Activated effector memory CD4-positive, alpha-beta T cell treated with anti-CD3 and anti-CD28 coated beads, Interleukin-2, amount 50 U/mL, for 16 hours (primary cell): ENCODE data around the gene SDF2L1.
"Not testable (repeated sequence)": the region's sequence is repeated elsewhere in the genome, so short reads cannot be mapped to it uniquely, and the experiment has no call there.

Experiments used
- DNase-seq: peaks from one replicate; pipeline ENCODE4 v3.0.0-alpha.2; 2020

SDF2L1 gene

DNA sequence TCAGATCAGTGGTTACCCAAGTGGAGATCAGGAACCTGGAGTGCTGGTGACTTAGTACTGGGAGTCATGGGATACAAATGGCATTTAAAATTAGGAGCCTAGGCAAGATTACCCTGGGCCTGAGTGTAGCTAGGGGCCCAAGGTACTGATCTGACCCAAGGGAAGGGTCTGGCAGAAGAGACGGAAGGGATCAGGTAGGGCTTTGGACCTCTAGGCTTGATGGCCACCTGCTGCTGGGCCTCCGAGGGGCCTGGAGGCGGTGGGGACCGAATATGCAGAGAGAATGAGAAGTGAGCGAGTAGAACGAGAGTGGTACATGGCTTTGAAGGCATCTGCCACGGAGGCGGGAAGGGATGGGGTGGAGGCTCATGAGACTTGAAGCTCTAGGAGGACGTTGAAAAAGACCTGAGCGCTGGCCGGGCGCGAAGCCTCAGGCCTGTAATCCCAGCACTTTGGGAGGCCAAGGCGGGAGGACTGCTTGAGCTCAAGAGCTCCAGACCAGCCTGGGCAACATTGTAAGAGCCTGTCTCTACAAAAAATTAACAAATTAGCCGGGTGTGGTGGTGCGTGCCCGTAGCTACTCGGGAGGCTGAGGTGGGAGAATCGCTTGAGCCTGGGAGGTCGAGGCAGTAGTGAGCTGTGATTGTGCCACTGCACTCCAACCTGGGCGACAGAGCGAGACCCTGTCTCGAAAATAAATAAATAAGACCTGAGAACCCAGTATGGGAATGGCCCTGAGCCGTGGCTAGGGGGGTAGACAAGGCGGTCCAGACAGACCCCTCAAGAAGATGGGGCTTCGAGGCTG, 23.1 kb downstream of the SDF2L1 start:
- DNase-seq = no peak

- DNase-seq = no peak
Measured at GRCh38 chr22:21666786-21667185, 24.7 kb downstream of the SDF2L1 start.

- no peak for DNase-seq
Measured at GRCh38 chr22:21669026-21669425, 26.9 kb downstream of the SDF2L1 start.

- no peak for DNase-seq
Measured at GRCh38 chr22:21672107-21672629, 30.1 kb downstream of the SDF2L1 start.

DNA sequence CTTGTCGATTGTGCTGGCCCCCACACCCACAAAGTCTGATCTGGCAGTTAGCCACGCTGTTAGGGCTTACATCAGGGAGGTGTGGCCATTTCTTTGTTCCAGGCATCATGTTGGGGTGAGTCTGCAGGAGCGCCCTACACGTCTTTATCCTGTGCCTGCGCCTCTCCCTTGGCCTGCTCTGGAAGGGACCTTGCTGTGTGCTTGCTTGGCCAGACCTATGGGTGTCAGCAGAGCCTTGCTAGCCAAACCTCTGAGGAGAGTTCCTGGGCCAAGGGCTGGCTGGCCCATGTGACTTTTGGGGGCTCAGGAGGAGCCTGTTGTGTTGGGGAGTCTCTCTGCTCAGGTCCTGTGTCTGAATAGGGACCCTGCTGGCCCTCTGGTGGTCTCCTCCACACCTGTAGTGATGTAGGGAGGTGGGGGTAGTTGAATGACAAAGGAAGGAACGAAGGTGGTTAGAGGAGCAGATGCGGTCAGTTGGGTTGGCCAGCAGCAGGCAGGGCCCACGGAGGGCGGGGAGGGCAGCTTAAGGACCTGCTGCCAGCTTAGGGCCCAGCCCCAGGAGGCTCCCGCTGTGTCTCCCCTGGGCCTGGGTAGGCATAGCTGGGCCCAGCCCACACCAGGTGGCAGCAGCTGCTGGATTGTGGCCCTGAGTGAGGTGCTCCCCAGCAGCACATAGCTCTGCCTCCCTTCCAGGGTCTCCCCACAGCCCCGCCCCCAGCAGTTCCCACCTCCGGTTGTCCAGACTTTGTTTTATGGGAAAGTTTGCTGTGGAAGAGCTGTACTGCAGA, 31.6 kb downstream of the SDF2L1 start:
- DNase-seq = no peak

GRCh38 chr22:21674638-21675245, 32.6 kb downstream of the SDF2L1 start:
- DNase-seq = no peak

DNA sequence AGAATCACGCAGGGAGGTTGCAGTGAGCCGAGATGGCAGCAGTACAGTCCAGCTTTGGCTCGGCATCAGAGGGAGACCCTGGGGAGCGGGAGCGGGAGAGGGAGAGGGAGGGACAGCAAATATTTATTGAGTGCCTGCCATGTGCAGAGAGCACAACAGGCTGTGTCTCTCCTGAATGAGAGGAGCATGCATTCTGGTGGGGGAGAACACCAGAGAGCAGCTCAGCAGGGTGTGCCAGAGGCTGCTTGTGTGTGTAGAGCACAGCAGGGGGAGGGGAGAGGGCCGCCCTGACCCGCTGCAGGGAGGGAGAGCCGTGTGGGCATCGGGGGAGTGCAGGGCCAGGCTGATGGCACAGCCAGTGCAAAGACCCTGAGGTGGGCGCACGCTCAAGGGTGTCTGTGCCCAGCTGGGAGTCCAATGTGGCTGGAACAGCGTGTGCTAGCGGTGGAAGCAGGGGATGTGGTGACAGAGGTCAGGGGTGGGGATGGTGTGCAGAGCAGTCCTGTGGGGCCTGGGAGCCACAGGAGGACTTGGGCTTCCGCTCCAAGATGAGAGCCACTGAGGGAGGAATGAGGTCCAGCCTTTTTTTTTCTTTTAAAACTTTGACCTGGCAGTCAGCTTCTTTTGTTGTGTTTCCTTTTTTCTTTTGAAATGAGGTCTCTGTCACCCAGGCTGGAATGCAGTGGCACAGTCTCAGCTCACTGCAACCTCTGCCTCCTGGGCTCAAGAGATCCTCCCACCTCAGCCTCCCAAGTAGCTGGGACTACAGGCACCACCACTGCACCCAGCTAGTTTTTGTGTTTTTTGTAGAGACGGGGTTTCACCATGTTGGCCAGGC, 35.7 kb downstream of the SDF2L1 start:
- no peak for DNase-seq

GRCh38 chr22:21678842-21679241, 36.7 kb downstream of the SDF2L1 start:
- DNase-seq = not testable (repeated sequence)

GRCh38 chr22:21679383-21679782, 37.3 kb downstream of the SDF2L1 start:
- no peak for DNase-seq

GRCh38 chr22:21680830-21681565, 38.9 kb downstream of the SDF2L1 start:
- DNase-seq = no peak

GRCh38 chr22:21681566-21682370, 39.7 kb downstream of the SDF2L1 start:
- DNase-seq = no peak

- no peak for DNase-seq
Measured at GRCh38 chr22:21682385-21683175, 40.5 kb downstream of the SDF2L1 start.

GRCh38 chr22:21683401-21683811, 41.3 kb downstream of the SDF2L1 start:
- no peak for DNase-seq

DNA sequence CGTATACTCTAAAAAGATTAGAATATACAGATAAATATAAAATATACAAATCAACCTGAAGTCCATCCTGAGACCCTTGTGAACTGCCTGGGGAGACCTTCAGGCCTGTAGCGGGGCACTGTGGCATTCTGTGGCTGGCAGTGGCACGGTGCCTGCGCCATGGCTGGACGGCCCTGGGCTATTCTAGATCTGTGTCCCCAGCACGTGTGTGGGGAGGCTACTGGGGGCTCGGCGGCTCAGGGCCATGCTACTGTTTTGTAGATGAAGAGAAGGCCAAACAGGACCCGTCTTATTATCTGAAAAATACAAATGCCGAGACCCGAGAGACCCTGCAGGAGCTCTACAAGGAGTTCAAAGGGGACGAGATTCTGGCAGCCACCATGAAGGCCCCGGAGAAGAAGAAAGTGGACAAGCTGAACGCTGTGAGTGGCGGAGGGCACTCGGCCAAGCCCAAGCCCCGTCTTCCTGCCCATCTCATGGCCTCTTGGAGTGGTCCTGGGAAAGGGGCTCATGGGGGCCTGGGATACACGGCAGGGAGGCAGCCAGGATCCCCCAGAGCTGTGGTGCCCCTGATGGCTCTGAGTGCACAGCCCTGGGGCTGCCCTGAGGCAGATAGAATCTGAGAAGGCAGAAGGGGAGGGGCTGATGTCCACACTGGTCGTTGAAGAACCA, 42.5 kb downstream of the SDF2L1 start:
- no peak for DNase-seq

DNA sequence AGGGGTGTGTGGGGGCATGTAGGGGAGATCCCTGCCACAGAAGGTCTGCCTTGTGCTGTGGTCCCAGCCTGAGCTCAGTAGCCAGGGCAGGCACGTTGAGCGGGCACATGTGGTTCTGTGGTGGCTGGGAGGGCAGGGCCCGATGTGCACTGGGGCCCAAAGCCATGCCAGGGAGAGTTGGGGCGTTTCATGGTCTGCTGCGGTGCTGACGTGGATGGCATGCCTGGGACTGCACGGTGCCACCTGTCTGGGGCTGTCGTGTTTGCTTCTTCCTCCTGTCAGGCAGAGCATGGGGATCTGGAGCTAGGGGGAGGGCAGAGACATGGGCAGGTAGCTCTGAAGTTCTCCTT, 43.0 kb downstream of the SDF2L1 start:
- no peak for DNase-seq

DNA sequence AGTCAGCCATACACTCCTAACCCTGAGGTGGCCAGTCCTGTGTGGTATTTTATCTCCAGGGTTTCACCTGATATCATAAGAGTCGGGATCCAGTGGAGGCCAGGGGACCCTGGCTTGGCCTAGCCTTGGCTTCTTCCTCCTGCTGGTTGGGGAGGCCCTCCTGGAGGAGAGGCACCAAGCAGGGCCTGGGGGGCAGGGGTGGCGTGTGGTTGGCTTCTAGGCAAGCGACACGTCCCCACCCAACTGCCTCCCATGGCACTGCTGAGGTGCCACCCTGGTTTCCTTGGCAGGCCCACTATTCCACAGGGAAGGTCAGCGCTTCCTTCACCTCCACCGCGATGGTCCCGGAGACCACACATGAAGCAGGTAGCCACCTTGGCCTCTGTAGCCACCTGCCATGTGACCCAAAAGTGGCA, 44.1 kb downstream of the SDF2L1 start:
- no peak for DNase-seq

DNA sequence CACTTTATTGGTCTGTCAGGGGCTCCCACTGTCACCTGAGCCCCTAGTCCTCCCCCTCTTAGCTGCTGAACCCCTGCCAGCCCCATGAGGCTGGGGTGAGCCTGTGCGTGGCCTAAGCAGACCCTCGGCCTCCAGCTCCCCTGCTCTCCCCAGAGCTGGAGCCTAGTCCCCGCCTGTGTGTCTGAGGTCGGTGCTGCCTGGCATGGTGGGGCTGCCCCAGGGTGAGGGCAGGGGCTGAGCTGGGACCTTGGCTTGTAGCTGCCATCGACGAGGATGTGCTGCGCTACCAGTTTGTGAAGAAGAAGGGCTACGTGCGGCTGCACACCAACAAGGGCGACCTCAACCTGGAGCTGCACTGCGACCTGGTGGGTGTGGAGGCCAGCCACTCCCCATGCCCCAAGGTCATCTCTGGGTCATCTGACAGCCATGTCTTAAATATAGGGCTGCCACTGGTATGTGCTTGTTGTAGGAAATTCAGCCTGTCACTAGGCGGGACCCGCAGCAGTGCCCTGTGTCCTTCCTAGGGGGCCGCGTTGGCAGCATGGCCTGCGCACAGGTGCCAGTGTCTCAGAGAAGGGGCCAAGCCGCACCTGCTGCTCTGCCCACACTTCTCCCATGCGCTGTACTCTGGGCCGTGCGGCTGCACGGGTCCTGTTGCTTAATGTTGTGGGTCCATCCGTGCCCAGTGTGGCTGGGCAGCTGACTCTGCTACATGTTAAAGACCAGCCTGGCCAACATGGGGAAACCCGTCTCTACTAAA, 44.7 kb downstream of the SDF2L1 start:
- no peak for DNase-seq

DNA sequence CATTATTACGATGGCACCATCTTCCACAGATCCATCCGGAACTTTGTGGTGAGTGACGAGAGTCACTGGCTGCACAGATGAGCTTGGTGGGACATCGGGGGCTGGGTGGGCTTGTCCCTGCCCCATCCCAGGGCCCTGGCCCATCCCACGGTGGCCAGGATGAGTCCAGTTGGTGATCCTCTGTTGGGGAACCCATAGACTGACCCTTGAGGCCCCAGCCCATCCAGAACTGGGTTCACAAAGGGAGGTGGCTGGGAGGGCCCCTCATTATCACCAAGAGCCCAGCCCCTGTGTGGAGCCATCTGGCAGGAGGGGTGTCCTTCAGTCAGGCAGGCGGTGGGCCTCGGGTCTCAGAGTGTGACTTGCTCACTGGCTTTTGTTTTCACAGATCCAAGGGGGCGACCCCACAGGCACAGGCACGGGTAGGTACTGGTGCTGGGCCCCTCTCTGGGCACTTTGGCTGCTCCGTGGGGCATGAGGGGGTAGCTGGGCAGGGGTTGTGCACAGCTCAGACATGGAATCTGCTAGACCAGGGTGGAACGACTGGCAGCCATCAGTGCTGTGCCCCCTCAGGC, 45.7 kb downstream of the SDF2L1 start:
- DNase-seq = no peak

- DNase-seq = no peak
Measured at GRCh38 chr22:21688341-21688705, 46.2 kb downstream of the SDF2L1 start.
